Smooth muscle cell (in vitro differentiated cells): ENCODE measurements around the gene PRCD. TPM values are rescaled to one million over a fixed set of nuclear protein-coding genes. Genes with fewer than 3 reads are reported as not detected.
"Not testable (repeated sequence)": the region's sequence is repeated elsewhere in the genome, so short reads cannot be mapped to it uniquely, and the experiment has no call there.

Source experiments
- DNase-seq: peaks from one replicate; lab custom pipeline; 2025; ENCODE audit not compliant: unreplicated experiment; lab: John Stamatoyannopoulos, UW
- H2AFZ ChIP-seq: fragments of 200-600 bp; sonication (generic); 2 replicates; pipeline ENCODE4 v1.6.0; 2016; ENCODE audit warnings: antibody characterized with exemption, low read depth, mild to moderate bottlenecking
- H3F3A ChIP-seq: fragments of 200-600 bp; sonication (generic); 2 replicates; pipeline ENCODE4 v1.6.0; 2017; ENCODE audit warnings: antibody characterized with exemption, low read depth
- H3K27ac ChIP-seq: fragments of 200-600 bp; sonication (generic); 2 replicates; pipeline ENCODE4 v1.5.1; 2016; ENCODE audit warnings: low read depth, mild to moderate bottlenecking
- H3K27me3 ChIP-seq: fragments of 200-600 bp; sonication (generic); 2 replicates; pipeline ENCODE4 v1.6.1; 2016; ENCODE audit warnings: low read depth, mild to moderate bottlenecking
- H3K36me3 ChIP-seq: fragments of 200-600 bp; sonication (generic); 2 replicates; pipeline ENCODE4 v1.5.1; 2016; ENCODE audit warnings: low read depth
- H3K4me1 ChIP-seq: fragments of 200-600 bp; sonication (generic); 2 replicates; pipeline ENCODE4 v1.5.1; 2016; ENCODE audit warnings: low read depth
- H3K4me2 ChIP-seq: fragments of 200-600 bp; sonication (generic); 2 replicates; pipeline ENCODE4 v1.6.0; 2016; ENCODE audit warnings: mild to moderate bottlenecking
- H3K4me3 ChIP-seq: fragments of 200-600 bp; sonication (generic); 2 replicates; pipeline ENCODE4 v1.5.1; 2016; ENCODE audit warnings: mild to moderate bottlenecking
- H3K79me2 ChIP-seq: fragments of 200-600 bp; sonication (generic); 2 replicates; pipeline ENCODE4 v1.6.0; 2016; ENCODE audit warnings: low read depth, mild to moderate bottlenecking
- H3K9ac ChIP-seq: fragments of 200-600 bp; sonication (generic); 2 replicates; pipeline ENCODE4 v1.6.0; 2016; ENCODE audit warnings: low read depth
- H3K9me3 ChIP-seq: fragments of 200-600 bp; sonication (generic); replicated peaks from 2 replicates; pipeline ENCODE4 v1.5.1; 2016; ENCODE audit warnings: low read depth
- H4K20me1 ChIP-seq: fragments of 200-600 bp; sonication (generic); 2 replicates; pipeline ENCODE4 v1.6.0; 2016; ENCODE audit warnings: low read depth
- WGBS: methylation state at CpG from one replicate; pipeline ENCODE4 v1.1.7; 2016; ENCODE audit warnings: low lambda C conversion rate; 5-methylcytosine and 5-hydroxymethylcytosine counted together
- polyA plus RNA-seq: library from polyadenylated mRNA; unstranded; fragments of >200 nt; fragmentation: Nextera tagmentation; extraction: Ambion mirVana; gene quantifications from 2 replicates; pipeline ENCODE4 v1.2.1, GENCODE V29; 2016
- total RNA-seq: library from RNA; depleted of rRNA; stranded (reverse); fragments of >200 nt; gene quantifications from 2 replicates; pipeline ENCODE4 v1.2.3, GENCODE V29; 2014
- TF ChIP-seq, protein P1 (sequence below): fragments of 200-600 bp; sonication (generic); IDR thresholded peaks from 2 replicates; pipeline ENCODE4 v1.5.1; 2017; ENCODE audit warnings: borderline replicate concordance, mild to moderate bottlenecking, antibody characterized with exemption; ENCODE audit not compliant: insufficient read depth, poor library complexity, severe bottlenecking

The PRCD gene
- total and polyA plus RNA-seq, 2 experiments from 2014 or later: 0.31 to 5.8 TPM

DNA sequence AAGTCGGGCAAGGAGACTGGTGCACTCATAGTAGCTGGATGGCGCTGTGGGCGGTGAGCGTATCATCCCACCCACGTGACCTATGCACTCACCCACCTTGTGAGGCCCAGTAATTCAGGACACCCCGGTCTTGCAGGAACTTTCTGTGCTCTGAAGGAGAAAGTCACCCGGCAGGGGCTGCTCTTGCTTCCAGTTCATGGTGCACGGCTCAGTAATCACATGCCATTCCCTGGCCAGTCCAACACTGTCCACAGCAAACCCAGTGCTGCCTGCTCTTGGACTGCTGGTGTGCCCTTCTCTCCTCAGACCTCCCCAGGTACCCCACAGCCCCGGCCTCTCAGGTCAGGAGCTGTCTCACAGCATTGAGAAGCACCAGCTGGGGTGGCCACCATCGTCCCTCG is 22.2 kb upstream of the PRCD start:
- TF ChIP-seq, protein P1, sequence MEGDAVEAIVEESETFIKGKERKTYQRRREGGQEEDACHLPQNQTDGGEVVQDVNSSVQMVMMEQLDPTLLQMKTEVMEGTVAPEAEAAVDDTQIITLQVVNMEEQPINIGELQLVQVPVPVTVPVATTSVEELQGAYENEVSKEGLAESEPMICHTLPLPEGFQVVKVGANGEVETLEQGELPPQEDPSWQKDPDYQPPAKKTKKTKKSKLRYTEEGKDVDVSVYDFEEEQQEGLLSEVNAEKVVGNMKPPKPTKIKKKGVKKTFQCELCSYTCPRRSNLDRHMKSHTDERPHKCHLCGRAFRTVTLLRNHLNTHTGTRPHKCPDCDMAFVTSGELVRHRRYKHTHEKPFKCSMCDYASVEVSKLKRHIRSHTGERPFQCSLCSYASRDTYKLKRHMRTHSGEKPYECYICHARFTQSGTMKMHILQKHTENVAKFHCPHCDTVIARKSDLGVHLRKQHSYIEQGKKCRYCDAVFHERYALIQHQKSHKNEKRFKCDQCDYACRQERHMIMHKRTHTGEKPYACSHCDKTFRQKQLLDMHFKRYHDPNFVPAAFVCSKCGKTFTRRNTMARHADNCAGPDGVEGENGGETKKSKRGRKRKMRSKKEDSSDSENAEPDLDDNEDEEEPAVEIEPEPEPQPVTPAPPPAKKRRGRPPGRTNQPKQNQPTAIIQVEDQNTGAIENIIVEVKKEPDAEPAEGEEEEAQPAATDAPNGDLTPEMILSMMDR: no peak
- 93% methylated on average over 11 of the region's 11 CpGs for WGBS

DNA sequence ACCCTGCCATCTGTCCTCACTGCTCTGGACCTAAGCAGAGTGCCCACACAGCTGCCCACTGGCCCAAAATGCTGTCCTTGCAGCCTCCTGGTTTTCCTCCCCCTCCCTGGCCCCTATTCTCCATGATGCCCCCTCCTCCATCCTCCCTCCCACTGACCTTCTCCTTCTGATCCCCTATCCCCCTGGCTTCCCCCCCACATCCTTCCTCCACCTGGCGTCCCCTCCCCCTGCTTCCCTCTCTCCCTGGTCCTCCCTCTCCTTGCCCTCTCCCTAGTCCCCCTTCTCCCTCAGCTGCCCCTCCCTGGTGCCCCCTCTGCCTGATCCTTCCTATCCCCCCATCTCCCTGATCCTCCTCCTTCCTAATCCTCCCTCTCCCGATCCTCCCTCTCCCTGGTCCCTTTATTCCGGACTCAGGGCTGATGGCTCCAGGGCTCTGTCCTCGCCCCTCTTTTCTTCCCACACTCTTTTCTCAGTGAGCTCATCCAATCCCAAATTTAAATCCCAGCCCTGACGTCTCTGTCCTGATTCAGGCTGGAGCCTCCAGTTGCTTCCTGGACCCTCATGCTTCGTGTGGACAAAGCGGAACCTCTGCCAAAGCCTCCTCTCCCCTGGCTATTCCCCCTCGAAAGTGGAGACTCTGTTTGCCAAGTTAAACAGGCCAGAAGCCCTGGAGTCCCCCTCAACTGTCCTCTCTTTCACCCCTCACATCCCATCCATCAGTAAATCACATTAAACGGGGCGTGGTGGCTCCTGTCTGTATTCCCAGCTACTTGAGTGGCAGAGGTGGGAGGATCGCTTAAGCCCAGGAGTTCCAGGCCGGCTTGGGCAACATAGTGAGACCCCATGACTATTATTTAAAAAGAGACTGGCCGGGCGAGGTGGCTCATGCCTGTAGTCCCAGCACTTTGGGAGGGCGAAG is 20.5 kb upstream of the PRCD start:
- no peak overlapping the region for H3K9ac ChIP-seq
- H3K27me3 ChIP-seq: no peaks in the 10 kb centered on the region
- no peaks in the 10 kb centered on the region for H3K36me3 ChIP-seq
- no peak overlapping the region for H2AFZ ChIP-seq
- 87% methylated on average over 14 of the region's 15 CpGs for WGBS
- DNase-seq: no peak
- H3K4me2 ChIP-seq: no peak overlapping the region
- no peaks in the 10 kb centered on the region for H3K79me2 ChIP-seq
- no peaks in the 10 kb centered on the region for H4K20me1 ChIP-seq
- H3K27ac ChIP-seq: no peak overlapping the region
- TF ChIP-seq, protein P1: no peak
- no peaks in the 10 kb centered on the region for H3F3A ChIP-seq
- no peaks in the 10 kb centered on the region for H3K4me1 ChIP-seq
- H3K9me3 ChIP-seq: no peaks in the 10 kb centered on the region
- no peak overlapping the region for H3K4me3 ChIP-seq

More for the DNA sequence above, 22.2 kb upstream of the PRCD start:
- H3K4me1 ChIP-seq: no peaks in the 10 kb centered on the region
- H4K20me1 ChIP-seq: no peaks in the 10 kb centered on the region
- H3F3A ChIP-seq: no peaks in the 10 kb centered on the region
- H3K4me2 ChIP-seq: no peak overlapping the region
- H2AFZ ChIP-seq: no peak overlapping the region
- H3K36me3 ChIP-seq: no peaks in the 10 kb centered on the region
- no peak for DNase-seq
- no peak overlapping the region for H3K4me3 ChIP-seq
- H3K27me3 ChIP-seq: no peaks in the 10 kb centered on the region
- no peak overlapping the region for H3K27ac ChIP-seq
- no peaks in the 10 kb centered on the region for H3K9me3 ChIP-seq
- no peak overlapping the region for H3K9ac ChIP-seq
- H3K79me2 ChIP-seq: no peaks in the 10 kb centered on the region

DNA sequence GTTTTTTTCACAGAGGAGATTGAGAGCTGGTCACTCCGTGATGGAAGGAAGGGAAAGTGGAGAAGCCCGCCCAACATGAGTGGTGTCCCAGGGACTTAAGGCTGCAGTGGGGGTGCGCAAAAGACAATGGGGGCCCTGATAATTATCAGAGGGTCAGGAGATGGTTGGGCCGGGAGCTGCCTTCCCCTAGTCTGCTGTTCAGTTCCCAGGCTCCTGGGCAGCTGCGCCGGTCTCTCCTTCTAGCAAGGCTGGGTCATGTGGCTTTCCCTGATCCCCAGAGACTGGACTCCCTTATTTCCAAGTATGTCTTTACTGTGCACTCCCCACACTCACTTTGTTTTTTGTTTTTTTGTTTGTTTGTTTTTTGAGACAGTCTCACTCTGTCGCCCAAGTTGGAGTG is 18.6 kb upstream of the PRCD start:
- no peak for DNase-seq
- H2AFZ ChIP-seq: no peak overlapping the region
- H3K27ac ChIP-seq: no peak overlapping the region
- H3K4me2 ChIP-seq: no peak overlapping the region
- H3K27me3 ChIP-seq: no peaks in the 10 kb centered on the region
- H3K9me3 ChIP-seq: no peaks in the 10 kb centered on the region
- H3F3A ChIP-seq: no peaks in the 10 kb centered on the region
- no peaks in the 10 kb centered on the region for H4K20me1 ChIP-seq
- TF ChIP-seq, protein P1: no peak
- no peak overlapping the region for H3K9ac ChIP-seq
- H3K4me3 ChIP-seq: no peak overlapping the region
- H3K4me1 ChIP-seq: no peaks in the 10 kb centered on the region
- H3K79me2 ChIP-seq: no peaks in the 10 kb centered on the region
- 92% methylated on average over 7 of the region's 7 CpGs for WGBS
- no peaks in the 10 kb centered on the region for H3K36me3 ChIP-seq

DNA sequence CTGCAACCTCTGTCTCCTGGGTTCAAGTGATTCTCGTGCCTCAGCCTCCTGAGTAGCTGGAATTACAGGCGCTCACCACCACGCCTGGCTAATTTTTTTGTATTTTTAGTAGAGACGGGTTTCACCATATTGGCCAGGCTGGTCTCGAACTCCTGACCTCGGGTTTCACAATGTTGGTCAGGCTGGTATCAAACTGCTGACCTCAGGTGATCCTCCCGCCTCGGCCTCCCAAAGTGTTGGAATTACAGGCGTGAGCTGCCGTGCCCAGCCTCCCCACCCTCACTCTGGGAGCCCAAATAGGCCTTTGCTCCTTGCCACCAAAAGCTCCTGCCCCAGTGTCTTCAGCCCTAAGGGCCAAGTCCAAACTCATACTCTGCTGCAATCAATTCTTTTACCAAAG is 18.2 kb upstream of the PRCD start:
- DNase-seq, H3F3A ChIP-seq, H4K20me1 ChIP-seq, H3K4me1 ChIP-seq, H3K27me3 ChIP-seq, H3K9me3 ChIP-seq, H3K36me3 ChIP-seq, H2AFZ ChIP-seq, H3K4me3 ChIP-seq, H3K9ac ChIP-seq, H3K4me2 ChIP-seq, H3K79me2 ChIP-seq, H3K27ac ChIP-seq: not testable (repeated sequence)
- WGBS: 90% methylated on average over 10 of the region's 10 CpGs
